Epithelial cell of proximal tubule (primary cell): Measurements from ENCODE around the gene TOP2A. TPM values are rescaled to one million over a fixed set of nuclear protein-coding genes. Genes with fewer than 3 reads are reported as not detected.

Source experiments
- DNase-seq: peaks from one replicate; pipeline ENCODE4 v3.0.0-alpha.2; 2011; ENCODE audit warnings: low read depth
- H3K4me3 ChIP-seq: 2 replicates; pipeline ENCODE4 v1.5.1; 2011; ENCODE audit warnings: low read depth, mild to moderate bottlenecking, low read length
- CTCF ChIP-seq: conservative IDR thresholded peaks from 2 replicates; pipeline ENCODE4 v1.5.1; 2012; ENCODE audit warnings: low read depth, mild to moderate bottlenecking, low read length
- total RNA-seq: library from RNA; depleted of rRNA; stranded (reverse); fragments of >200 nt; gene quantifications from 2 replicates; pipeline ENCODE4 v1.2.3, GENCODE V29; 2015

The TOP2A gene
- total RNA-seq, 1 donor from 2014 or later, result 206 TPM

- no peak overlapping the region for H3K4me3 ChIP-seq
- TF ChIP-seq CTCF, result no peak
- DNase-seq, result no peak
Measured at GRCh38 chr17:40361063-40361924, 56.4 kb downstream of the TOP2A start.

- no peak for TF ChIP-seq CTCF
- H3K4me3 ChIP-seq, result no peak overlapping the region
- no peak for DNase-seq
Measured at GRCh38 chr17:40360091-40360490, 57.6 kb downstream of the TOP2A start.

GRCh38 chr17:40358323-40359038, 59.2 kb downstream of the TOP2A start:
- peak; percentile 95 for TF ChIP-seq CTCF
- H3K4me3 ChIP-seq, result peak overlapping the region; percentile 25
- no peak for DNase-seq

- no peak for TF ChIP-seq CTCF
- H3K4me3 ChIP-seq, result no peak overlapping the region
- DNase-seq, result no peak
Measured at GRCh38 chr17:40356990-40357881, 60.5 kb downstream of the TOP2A start.

GRCh38 chr17:40355804-40356758, 61.6 kb downstream of the TOP2A start:
- H3K4me3 ChIP-seq, result no peak overlapping the region
- DNase-seq, result no peak
- no peak for TF ChIP-seq CTCF
